Mucosa of stomach (tissue), 1 donor: ENCODE data around the gene COPZ2.
"Not testable (repeated sequence)": the region's sequence is repeated elsewhere in the genome, so short reads cannot be mapped to it uniquely, and the experiment has no call there.

Source experiments
- H3K27me3 ChIP-seq: one replicate; pipeline ENCODE4 v1.7.0; 2013; ENCODE audit warnings: mild to moderate bottlenecking, low read length; ENCODE audit not compliant: control insufficient read depth, insufficient read depth
- H3K36me3 ChIP-seq: one replicate; pipeline ENCODE4 v1.7.0; 2013; ENCODE audit warnings: low read length; ENCODE audit not compliant: control insufficient read depth, insufficient read depth
- H3K4me1 ChIP-seq: one replicate; pipeline ENCODE4 v1.7.0; 2013; ENCODE audit warnings: mild to moderate bottlenecking, low read length; ENCODE audit not compliant: control insufficient read depth, insufficient read depth
- H3K4me3 ChIP-seq: one replicate; pipeline ENCODE4 v1.7.0; 2013; ENCODE audit warnings: low read length
- H3K9ac ChIP-seq: one replicate; pipeline ENCODE4 v1.7.0; 2013; ENCODE audit warnings: mild to moderate bottlenecking, low read length, moderate library complexity
- H3K9me3 ChIP-seq: one replicate; pipeline ENCODE4 v1.7.0; 2013; ENCODE audit warnings: mild to moderate bottlenecking, low read length, moderate library complexity; ENCODE audit not compliant: control insufficient read depth
- donor health status: Pancreatic carcinoma.

The COPZ2 gene

GRCh38 chr17:48044851-48045250, 7.3 kb upstream of the COPZ2 start:
- no peaks in the 10 kb centered on the region for H3K27me3 ChIP-seq
- no peaks in the 10 kb centered on the region for H3K36me3 ChIP-seq
- H3K9me3 ChIP-seq, result no peaks in the 10 kb centered on the region
- no peak overlapping the region for H3K4me3 ChIP-seq
- H3K9ac ChIP-seq, result no peak overlapping the region
- H3K4me1 ChIP-seq, result peaks cover 22% of the 10 kb centered on the region

- Histone ChIP-seq H3K36me3 (no peaks in the 10 kb centered on the region), H3K9ac (no peak overlapping the region), H3K4me1 (peaks cover 18% of the 10 kb centered on the region), H3K27me3 (peaks cover 6% of the 10 kb centered on the region), H3K9me3 (no peaks in the 10 kb centered on the region), H3K4me3 (no peak overlapping the region)
Measured at GRCh38 chr17:48043176-48043575, 5.6 kb upstream of the COPZ2 start.

- H3K9ac ChIP-seq, result no peak overlapping the region
- H3K4me3 ChIP-seq, result no peak overlapping the region
- H3K9me3 ChIP-seq, result no peaks in the 10 kb centered on the region
- H3K36me3 ChIP-seq, result no peaks in the 10 kb centered on the region
- peaks cover 13% of the 10 kb centered on the region for H3K4me1 ChIP-seq
- peaks cover 22% of the 10 kb centered on the region for H3K27me3 ChIP-seq
Measured at GRCh38 chr17:48038687-48039086, 1.1 kb upstream of the COPZ2 start.

GRCh38 chr17:48037838-48038323, 284 bp upstream of the COPZ2 start:
- no peak overlapping the region for H3K4me3 ChIP-seq
- H3K27me3 ChIP-seq, result peaks cover 22% of the 10 kb centered on the region
- peaks cover 13% of the 10 kb centered on the region for H3K4me1 ChIP-seq
- H3K9ac ChIP-seq, result no peak overlapping the region
- no peaks in the 10 kb centered on the region for H3K36me3 ChIP-seq
- no peaks in the 10 kb centered on the region for H3K9me3 ChIP-seq

GRCh38 chr17:48036693-48037035, 933 bp downstream of the COPZ2 start:
- Histone ChIP-seq H3K36me3 (no peaks in the 10 kb centered on the region), H3K4me1 (peaks cover 13% of the 10 kb centered on the region), H3K27me3 (peaks cover 22% of the 10 kb centered on the region), H3K9me3 (no peaks in the 10 kb centered on the region), H3K4me3 (no peak overlapping the region), H3K9ac (peak overlapping the region; percentile 53)

- H3K9ac ChIP-seq, H3K4me3 ChIP-seq, H3K9me3 ChIP-seq, H3K36me3 ChIP-seq: not testable (repeated sequence)
- H3K27me3 ChIP-seq, result peaks cover 22% of the 10 kb centered on the region
- H3K4me1 ChIP-seq, result peaks cover 13% of the 10 kb centered on the region
Measured at GRCh38 chr17:48034734-48035133, 2.9 kb downstream of the COPZ2 start.

GRCh38 chr17:48031966-48032365, 5.6 kb downstream of the COPZ2 start:
- H3K4me3 ChIP-seq, result no peak overlapping the region
- no peaks in the 10 kb centered on the region for H3K9me3 ChIP-seq
- no peaks in the 10 kb centered on the region for H3K36me3 ChIP-seq
- H3K4me1 ChIP-seq, result peaks cover 5% of the 10 kb centered on the region
- peaks cover 7% of the 10 kb centered on the region for H3K27me3 ChIP-seq
- no peak overlapping the region for H3K9ac ChIP-seq

- no peak overlapping the region for H3K4me3 ChIP-seq
- H3K4me1 ChIP-seq, result peaks cover 16% of the 10 kb centered on the region
- H3K9me3 ChIP-seq, result no peaks in the 10 kb centered on the region
- no peaks in the 10 kb centered on the region for H3K27me3 ChIP-seq
- no peaks in the 10 kb centered on the region for H3K36me3 ChIP-seq
- no peak overlapping the region for H3K9ac ChIP-seq
Measured at GRCh38 chr17:48030531-48030930, 7.1 kb downstream of the COPZ2 start.

- Histone ChIP-seq H3K4me1 (peaks cover 26% of the 10 kb centered on the region), H3K9ac (no peak overlapping the region), H3K27me3 (no peaks in the 10 kb centered on the region), H3K36me3 (no peaks in the 10 kb centered on the region), H3K4me3 (no peak overlapping the region), H3K9me3 (no peaks in the 10 kb centered on the region)
Measured at GRCh38 chr17:48028736-48029135, 8.9 kb downstream of the COPZ2 start.

GRCh38 chr17:48027322-48027981, 10.1 kb downstream of the COPZ2 start:
- Histone ChIP-seq H3K4me3 (no peak overlapping the region), H3K9me3 (no peaks in the 10 kb centered on the region), H3K27me3 (no peaks in the 10 kb centered on the region), H3K36me3 (no peaks in the 10 kb centered on the region), H3K4me1 (peaks cover 38% of the 10 kb centered on the region), H3K9ac (peak overlapping the region; percentile 0)

- H3K9ac ChIP-seq, result peak overlapping the region; percentile 0
- H3K27me3 ChIP-seq, result no peaks in the 10 kb centered on the region
- H3K36me3 ChIP-seq, result no peaks in the 10 kb centered on the region
- H3K4me1 ChIP-seq, result peaks cover 38% of the 10 kb centered on the region
- no peak overlapping the region for H3K4me3 ChIP-seq
- no peaks in the 10 kb centered on the region for H3K9me3 ChIP-seq
Measured at GRCh38 chr17:48026502-48027321, 10.9 kb downstream of the COPZ2 start.

- H3K36me3 ChIP-seq, result no peaks in the 10 kb centered on the region
- no peaks in the 10 kb centered on the region for H3K9me3 ChIP-seq
- H3K4me3 ChIP-seq, result no peak overlapping the region
- peaks cover 38% of the 10 kb centered on the region for H3K4me1 ChIP-seq
- H3K9ac ChIP-seq, result peak overlapping the region; percentile 0
- no peaks in the 10 kb centered on the region for H3K27me3 ChIP-seq
Measured at GRCh38 chr17:48025904-48026501, 11.6 kb downstream of the COPZ2 start.
